HepG2 (cell line): ENCODE results near the gene TAF1B. TPM values are rescaled to one million over a fixed set of nuclear protein-coding genes. Genes with fewer than 3 reads are reported as not detected.
A peak's percentile ranks its signal among the peaks of the same experiment; 100 is the strongest.

Source experiments
- ATF1 ChIP-seq: IDR thresholded peaks from 2 replicates; pipeline ENCODE4 v1.6.1; 2016; ENCODE audit warnings: mild to moderate bottlenecking, control low read depth
- CENPX ChIP-seq: sonication (generic); formaldehyde crosslinking; IDR thresholded peaks from 2 replicates; pipeline ENCODE4 v1.9.0; 2021; ENCODE audit warnings: mild to moderate bottlenecking, missing genetic modification reagents, moderate library complexity
- ETV5 ChIP-seq: IDR thresholded peaks from 2 replicates; pipeline ENCODE4 v1.6.1; 2018; ENCODE audit warnings: missing biosample characterization, missing genetic modification reagents, inconsistent platforms, borderline replicate concordance
- FOXA1 ChIP-seq, 2 experiments: fragments of 450-650 bp in 1 of 2; sonication (generic) in 1 of 2; formaldehyde crosslinking in 1 of 2; IDR thresholded peaks; 2 replicates each; pipeline versions ENCODE4 v1.4.0 to v1.6.1; 2016 to 2020; ENCODE audit warnings: missing genetic modification reagents in 1 of 2
- HDAC1 ChIP-seq: sonication (generic); formaldehyde crosslinking; IDR thresholded peaks from 2 replicates; pipeline ENCODE4 v1.5.1; 2020; ENCODE audit warnings: mild to moderate bottlenecking, missing genetic modification reagents
- KDM5B ChIP-seq: sonication (generic); formaldehyde crosslinking; IDR thresholded peaks from 2 replicates; pipeline ENCODE4 v1.4.0; 2020; ENCODE audit warnings: missing genetic modification reagents, mild to moderate bottlenecking, borderline replicate concordance
- MATR3 ChIP-seq: sonication (generic); formaldehyde crosslinking; IDR thresholded peaks from 2 replicates; pipeline ENCODE4 v1.4.0; 2020; ENCODE audit warnings: missing genetic modification reagents
- POLR2A ChIP-seq, 2 experiments: IDR thresholded peaks; 2 replicates each; pipeline ENCODE4 v1.6.1; 2011; ENCODE audit warnings: low read depth in 2 of 2, low read length in 2 of 2, mild to moderate bottlenecking in 1 of 2, moderate library complexity in 1 of 2; ENCODE audit not compliant: insufficient read depth in 1 of 2
- REPIN1 ChIP-seq: sonication (generic); formaldehyde crosslinking; IDR thresholded peaks from 2 replicates; pipeline ENCODE4 v1.8.0; 2022; ENCODE audit warnings: missing genetic modification reagents, low read depth, mild to moderate bottlenecking, borderline replicate concordance
- RFX1 ChIP-seq: fragments of 450-650 bp; IDR thresholded peaks from 2 replicates; pipeline ENCODE4 v1.6.1; 2017
- SAP130 ChIP-seq: IDR thresholded peaks from 2 replicates; pipeline ENCODE4 v1.6.1; 2016; ENCODE audit warnings: low read depth
- SOX6 ChIP-seq, 2 experiments: fragments of 450-650 bp in 1 of 2; sonication (generic) in 1 of 2; formaldehyde crosslinking in 1 of 2; IDR thresholded peaks; 2 replicates each; pipeline versions ENCODE4 v1.4.0 to v1.6.1; 2017 to 2020; ENCODE audit warnings: antibody characterized with exemption in 1 of 2, mild to moderate bottlenecking in 1 of 2, missing genetic modification reagents in 1 of 2
- SRSF1 ChIP-seq: fragments of 200-400 bp; formaldehyde crosslinking; optimal IDR thresholded peaks from 2 replicates; pipeline ENCODE3; 2017; ENCODE audit warnings: mild to moderate bottlenecking, low read depth, low read length, moderate library complexity
- SRSF9 ChIP-seq: fragments of 200-400 bp; formaldehyde crosslinking; IDR thresholded peaks from 2 replicates; pipeline ENCODE4 v1.6.1; 2018; ENCODE audit warnings: borderline replicate concordance, mild to moderate bottlenecking, low read depth, low read length; ENCODE audit not compliant: insufficient read depth, poor library complexity, severe bottlenecking
- TRIM22 ChIP-seq: fragments of 450-650 bp; IDR thresholded peaks from 2 replicates; pipeline ENCODE4 v1.6.1; 2017
- ZBTB44 ChIP-seq: sonication (generic); formaldehyde crosslinking; IDR thresholded peaks from 2 replicates; pipeline ENCODE4 v1.4.0; 2020; ENCODE audit warnings: missing genetic modification reagents
- ZFY ChIP-seq: sonication (generic); formaldehyde crosslinking; IDR thresholded peaks from 2 replicates; pipeline ENCODE4 v1.4.0; 2020; ENCODE audit warnings: missing genetic modification reagents
- ZNF24 ChIP-seq: fragments of 450-650 bp; IDR thresholded peaks from 2 replicates; pipeline ENCODE4 v1.6.1; 2017; ENCODE audit warnings: antibody characterized with exemption, mild to moderate bottlenecking
- ZNF44 ChIP-seq: sonication (generic); formaldehyde crosslinking; IDR thresholded peaks from 2 replicates; pipeline ENCODE4 v1.5.1; 2020; ENCODE audit warnings: mild to moderate bottlenecking, missing genetic modification reagents
- ZNF605 ChIP-seq: sonication (generic); formaldehyde crosslinking; IDR thresholded peaks from 2 replicates; pipeline ENCODE4 v1.8.0; 2022; ENCODE audit warnings: mild to moderate bottlenecking, missing genetic modification reagents
- polyA plus RNA-seq, 8 experiments: library from polyadenylated mRNA; depleted of rRNA in 3 of 8; stranded (reverse) in 7 of 8; unstranded in 1 of 8; fragments of >200 nt; fragmentation: Illumina TruSeq in 4 of 8; extraction: Trizol in 4 of 8; gene quantifications; 2 replicates each; pipeline versions ENCODE4 v1.2.1 to v1.2.3, GENCODE V29; 2011 to 2016; ENCODE audit warnings: low read depth in 4 of 8, missing spikeins in 1 of 8, mixed read lengths in 1 of 8; ENCODE audit not compliant: insufficient read depth in 1 of 8
- total RNA-seq, 5 experiments: library from RNA; depleted of rRNA; stranded (reverse); fragments of >200 nt; fragmentation: Illumina TruSeq; extraction: Trizol; gene quantifications; 2 replicates each; pipeline ENCODE4 v1.2.3, GENCODE V29; 2016; ENCODE audit warnings: low read depth in 1 of 5
- TF ChIP-seq, protein P1 (sequence below): sonication (generic); formaldehyde crosslinking; IDR thresholded peaks from 2 replicates; pipeline ENCODE4 v1.4.0; 2020; ENCODE audit warnings: mild to moderate bottlenecking, missing genetic modification reagents
- TF ChIP-seq, protein P2 (sequence below): IDR thresholded peaks from 2 replicates; pipeline ENCODE4 v1.6.1; 2016; ENCODE audit warnings: mild to moderate bottlenecking
- TF ChIP-seq, protein P3 (sequence below): IDR thresholded peaks from 2 replicates; pipeline ENCODE4 v1.6.1; 2016; ENCODE audit warnings: low read depth

TAF1B gene
- total and polyA plus RNA-seq, 2 of the 13 experiments (the other 11 are each of a cell fraction or from before 2014, with no cell fraction given), result 13.3 to 27.7 TPM

DNA sequence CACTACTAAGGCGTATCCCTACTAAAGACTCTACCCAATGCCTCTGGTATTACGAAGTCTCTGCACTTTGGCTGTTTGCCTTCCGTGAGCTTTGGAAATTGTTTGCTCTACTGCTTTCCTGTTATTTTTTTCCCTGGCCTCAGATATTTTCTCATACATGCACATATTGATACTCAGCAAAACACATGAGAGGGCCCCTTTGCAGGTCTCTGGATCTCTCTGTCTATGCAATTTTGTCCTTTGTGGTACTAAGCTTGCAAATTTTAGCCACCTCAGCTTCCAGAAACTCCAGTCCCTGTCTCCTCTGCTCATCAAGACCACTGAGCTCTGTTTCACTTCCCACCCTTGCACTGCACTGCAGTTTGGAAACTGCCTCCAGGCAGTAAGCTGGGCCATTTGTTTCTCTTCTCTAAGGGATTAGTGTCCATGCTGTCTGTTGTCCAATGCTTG is 46.6 kb downstream of the TAF1B start (continued):
- TF ChIP-seq ZBTB44 (CRISPR knock-in tag), result no peak
- peak; percentile 42; the same call in 1 of the 2 replicates for TF ChIP-seq ETV5 (CRISPR knock-in tag)
- no peak for TF ChIP-seq SRSF1
- no peak for TF ChIP-seq SOX6 (IDR thresholded peaks at IDR 0.05)
- peak; percentile 50 for TF ChIP-seq SOX6 (CRISPR knock-in tag; IDR thresholded peaks at IDR 0.05)
- no peak for TF ChIP-seq KDM5B (CRISPR knock-in tag)
- TF ChIP-seq, protein P1, sequence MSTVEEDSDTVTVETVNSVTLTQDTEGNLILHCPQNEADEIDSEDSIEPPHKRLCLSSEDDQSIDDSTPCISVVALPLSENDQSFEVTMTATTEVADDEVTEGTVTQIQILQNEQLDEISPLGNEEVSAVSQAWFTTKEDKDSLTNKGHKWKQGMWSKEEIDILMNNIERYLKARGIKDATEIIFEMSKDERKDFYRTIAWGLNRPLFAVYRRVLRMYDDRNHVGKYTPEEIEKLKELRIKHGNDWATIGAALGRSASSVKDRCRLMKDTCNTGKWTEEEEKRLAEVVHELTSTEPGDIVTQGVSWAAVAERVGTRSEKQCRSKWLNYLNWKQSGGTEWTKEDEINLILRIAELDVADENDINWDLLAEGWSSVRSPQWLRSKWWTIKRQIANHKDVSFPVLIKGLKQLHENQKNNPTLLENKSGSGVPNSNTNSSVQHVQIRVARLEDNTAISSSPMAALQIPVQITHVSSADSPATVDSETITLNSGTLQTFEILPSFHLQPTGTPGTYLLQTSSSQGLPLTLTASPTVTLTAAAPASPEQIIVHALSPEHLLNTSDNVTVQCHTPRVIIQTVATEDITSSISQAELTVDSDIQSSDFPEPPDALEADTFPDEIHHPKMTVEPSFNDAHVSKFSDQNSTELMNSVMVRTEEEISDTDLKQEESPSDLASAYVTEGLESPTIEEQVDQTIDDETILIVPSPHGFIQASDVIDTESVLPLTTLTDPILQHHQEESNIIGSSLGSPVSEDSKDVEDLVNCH (CRISPR knock-in tag), result no peak
- 0 out of 2 replicates have a peak, but pooled peaks have one; percentile 13 for TF ChIP-seq ATF1 (CRISPR knock-in tag)
- no peak for TF ChIP-seq ZNF24
- TF ChIP-seq RFX1, result no peak
- no peak for TF ChIP-seq SRSF9
- no peak for TF ChIP-seq FOXA1 (IDR thresholded peaks at IDR 0.05)
- TF ChIP-seq FOXA1 (CRISPR knock-in tag; IDR thresholded peaks at IDR 0.05), result peak; percentile 52; the same call in 1 of the 2 replicates
- no peak for TF ChIP-seq REPIN1 (CRISPR knock-in tag)
- TF ChIP-seq POLR2A (IDR thresholded peaks at IDR 0.05; ENCODE audit: insufficient read depth in 1 of 2, low read depth in 2 of 2, low read length in 2 of 2), result no peak
- TF ChIP-seq MATR3 (CRISPR knock-in tag), result no peak
- TF ChIP-seq, protein P2, sequence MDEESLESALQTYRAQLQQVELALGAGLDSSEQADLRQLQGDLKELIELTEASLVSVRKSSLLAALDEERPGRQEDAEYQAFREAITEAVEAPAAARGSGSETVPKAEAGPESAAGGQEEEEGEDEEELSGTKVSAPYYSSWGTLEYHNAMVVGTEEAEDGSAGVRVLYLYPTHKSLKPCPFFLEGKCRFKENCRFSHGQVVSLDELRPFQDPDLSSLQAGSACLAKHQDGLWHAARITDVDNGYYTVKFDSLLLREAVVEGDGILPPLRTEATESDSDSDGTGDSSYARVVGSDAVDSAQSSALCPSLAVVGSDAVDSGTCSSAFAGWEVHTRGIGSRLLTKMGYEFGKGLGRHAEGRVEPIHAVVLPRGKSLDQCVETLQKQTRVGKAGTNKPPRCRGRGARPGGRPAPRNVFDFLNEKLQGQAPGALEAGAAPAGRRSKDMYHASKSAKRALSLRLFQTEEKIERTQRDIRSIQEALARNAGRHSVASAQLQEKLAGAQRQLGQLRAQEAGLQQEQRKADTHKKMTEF (CRISPR knock-in tag), result 0 out of 2 replicates have a peak, but pooled peaks have one; percentile 22
- TF ChIP-seq CENPX, result no peak
- TF ChIP-seq ZNF44 (CRISPR knock-in tag), result no peak
- TF ChIP-seq ZFY (CRISPR knock-in tag), result no peak
- no peak for TF ChIP-seq ZNF605 (CRISPR knock-in tag)
- TF ChIP-seq HDAC1, result 0 out of 2 replicates have a peak, but pooled peaks have one; percentile 26
- no peak for TF ChIP-seq TRIM22
- TF ChIP-seq SAP130 (CRISPR knock-in tag), result peak; percentile 46; the same call in 1 of the 2 replicates
- TF ChIP-seq, protein P3, sequence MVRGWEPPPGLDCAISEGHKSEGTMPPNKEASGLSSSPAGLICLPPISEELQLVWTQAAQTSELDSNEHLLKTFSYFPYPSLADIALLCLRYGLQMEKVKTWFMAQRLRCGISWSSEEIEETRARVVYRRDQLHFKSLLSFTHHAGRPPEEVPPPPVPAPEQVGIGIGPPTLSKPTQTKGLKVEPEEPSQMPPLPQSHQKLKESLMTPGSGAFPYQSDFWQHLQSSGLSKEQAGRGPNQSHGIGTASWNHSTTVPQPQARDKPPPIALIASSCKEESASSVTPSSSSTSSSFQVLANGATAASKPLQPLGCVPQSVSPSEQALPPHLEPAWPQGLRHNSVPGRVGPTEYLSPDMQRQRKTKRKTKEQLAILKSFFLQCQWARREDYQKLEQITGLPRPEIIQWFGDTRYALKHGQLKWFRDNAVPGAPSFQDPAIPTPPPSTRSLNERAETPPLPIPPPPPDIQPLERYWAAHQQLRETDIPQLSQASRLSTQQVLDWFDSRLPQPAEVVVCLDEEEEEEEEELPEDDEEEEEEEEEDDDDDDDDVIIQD, result peak; percentile 93; the same call in 1 of the 2 replicates
